ENCODE results near the gene EVL.

Gene EVL

GRCh38 chr14:100037353-100037752 is 27.9 kb upstream of the EVL start:
- peak; percentile 71 to 75 for DNase-seq (ENCODE audit: low read depth in 2 of 2)
- no peak for TF ChIP-seq CTCF (IDR thresholded peaks at IDR 0.05; ENCODE audit: low read depth, low read length)
- H3K4me3 ChIP-seq (replicated peaks in 1 of 2; ENCODE audit: low read depth in 2 of 2, low read length in 2 of 2): no peak overlapping the region

GRCh38 chr14:100038065-100038464 is 27.2 kb upstream of the EVL start:
- no peak overlapping the region for H3K4me3 ChIP-seq (replicated peaks in 1 of 2; ENCODE audit: low read depth in 2 of 2, low read length in 2 of 2)
- DNase-seq (ENCODE audit: low read depth in 2 of 2): no peak
- no peak for TF ChIP-seq CTCF (IDR thresholded peaks at IDR 0.05; ENCODE audit: low read depth, low read length)

- no peak overlapping the region for H3K4me3 ChIP-seq (replicated peaks in 1 of 2; ENCODE audit: low read depth in 2 of 2, low read length in 2 of 2)
- DNase-seq (ENCODE audit: low read depth in 2 of 2): no peak
- TF ChIP-seq CTCF (IDR thresholded peaks at IDR 0.05; ENCODE audit: low read depth, low read length): no peak
Measured at GRCh38 chr14:100039903-100040302, 25.3 kb upstream of the EVL start.

- TF ChIP-seq CTCF (IDR thresholded peaks at IDR 0.05; ENCODE audit: low read depth, low read length): no peak
- H3K4me3 ChIP-seq (replicated peaks in 1 of 2; ENCODE audit: low read depth in 2 of 2, low read length in 2 of 2): no peak overlapping the region
- DNase-seq (ENCODE audit: low read depth in 2 of 2): no peak
Measured at GRCh38 chr14:100041271-100041670, 24.0 kb upstream of the EVL start.

GRCh38 chr14:100042286-100042685 is 22.9 kb upstream of the EVL start:
- no peak for DNase-seq (ENCODE audit: low read depth in 2 of 2)
- no peak for TF ChIP-seq CTCF (IDR thresholded peaks at IDR 0.05; ENCODE audit: low read depth, low read length)
- H3K4me3 ChIP-seq (replicated peaks in 1 of 2; ENCODE audit: low read depth in 2 of 2, low read length in 2 of 2): no peak overlapping the region

GRCh38 chr14:100045642-100046344 is 19.4 kb upstream of the EVL start:
- no peak for TF ChIP-seq CTCF (IDR thresholded peaks at IDR 0.05; ENCODE audit: low read depth, low read length)
- DNase-seq (ENCODE audit: low read depth in 2 of 2): no peak

GRCh38 chr14:100047600-100047999 is 17.6 kb upstream of the EVL start:
- DNase-seq (ENCODE audit: low read depth in 2 of 2): no peak
- no peak overlapping the region for H3K4me3 ChIP-seq (replicated peaks in 1 of 2; ENCODE audit: low read depth in 2 of 2, low read length in 2 of 2)
- no peak for TF ChIP-seq CTCF (IDR thresholded peaks at IDR 0.05; ENCODE audit: low read depth, low read length)

More at GRCh38 chr14:100045642-100046344, 19.4 kb upstream of the EVL start:
- H3K4me3 ChIP-seq (replicated peaks in 1 of 2; ENCODE audit: low read depth in 2 of 2, low read length in 2 of 2): no peak overlapping the region

All from cardiac fibroblast (primary cell).